Activated naive CD4-positive, alpha-beta T cell (primary cell): ENCODE data around the gene AADACL2.
"Not testable (repeated sequence)": the region's sequence is repeated elsewhere in the genome, so short reads cannot be mapped to it uniquely, and the experiment has no call there.

ENCODE experiments used
- DNase-seq, 4 experiments: peaks; one replicate each; lab custom pipeline; 2025; lab: John Stamatoyannopoulos, UW

The AADACL2 gene, protein sequence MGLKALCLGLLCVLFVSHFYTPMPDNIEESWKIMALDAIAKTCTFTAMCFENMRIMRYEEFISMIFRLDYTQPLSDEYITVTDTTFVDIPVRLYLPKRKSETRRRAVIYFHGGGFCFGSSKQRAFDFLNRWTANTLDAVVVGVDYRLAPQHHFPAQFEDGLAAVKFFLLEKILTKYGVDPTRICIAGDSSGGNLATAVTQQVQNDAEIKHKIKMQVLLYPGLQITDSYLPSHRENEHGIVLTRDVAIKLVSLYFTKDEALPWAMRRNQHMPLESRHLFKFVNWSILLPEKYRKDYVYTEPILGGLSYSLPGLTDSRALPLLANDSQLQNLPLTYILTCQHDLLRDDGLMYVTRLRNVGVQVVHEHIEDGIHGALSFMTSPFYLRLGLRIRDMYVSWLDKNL

DNA sequence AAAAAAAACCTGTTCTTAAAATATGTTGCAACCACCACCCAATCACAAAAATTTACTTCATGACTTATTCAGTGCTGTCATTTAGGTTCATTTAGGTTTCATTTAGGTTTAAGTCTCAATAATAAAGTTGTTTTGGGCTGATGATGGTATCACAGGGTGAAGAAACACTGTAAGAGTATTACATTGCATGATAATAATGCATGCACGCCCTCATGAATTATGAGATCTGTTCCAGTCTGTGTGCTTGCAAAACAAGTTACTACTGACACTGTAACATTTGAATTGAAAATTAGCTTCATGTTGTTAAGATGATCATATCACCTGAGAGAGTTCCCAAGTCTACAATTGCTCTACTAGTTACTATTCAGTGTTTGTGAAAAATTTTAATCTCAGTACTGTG, at the start of gene AADACL2:
Gene AADACL2, plus strand, starts transcription at position 315 of the 400 bp plus-strand sequence. CDS start 109 bp downstream, outside the sequence.
- no peak for DNase-seq

DNA sequence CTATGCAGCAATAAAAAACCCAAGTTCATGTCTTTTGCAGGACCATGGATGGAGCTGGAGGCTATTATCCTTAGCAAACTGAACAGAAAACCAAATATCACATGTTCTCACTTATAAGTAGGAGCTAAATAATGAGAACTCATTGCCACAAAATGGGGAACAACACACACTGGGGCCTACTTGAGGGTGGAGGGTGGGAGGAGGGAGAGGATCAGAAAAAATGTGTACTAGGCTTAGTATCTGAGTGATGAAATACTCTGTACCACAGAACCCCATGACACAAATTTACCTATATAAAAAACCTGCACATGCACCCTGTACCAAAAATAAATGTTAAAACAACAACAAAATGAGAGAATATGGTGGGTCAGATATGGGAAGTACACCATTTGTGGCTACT, 49.6 kb upstream of the AADACL2 start:
- no peak for DNase-seq

DNA sequence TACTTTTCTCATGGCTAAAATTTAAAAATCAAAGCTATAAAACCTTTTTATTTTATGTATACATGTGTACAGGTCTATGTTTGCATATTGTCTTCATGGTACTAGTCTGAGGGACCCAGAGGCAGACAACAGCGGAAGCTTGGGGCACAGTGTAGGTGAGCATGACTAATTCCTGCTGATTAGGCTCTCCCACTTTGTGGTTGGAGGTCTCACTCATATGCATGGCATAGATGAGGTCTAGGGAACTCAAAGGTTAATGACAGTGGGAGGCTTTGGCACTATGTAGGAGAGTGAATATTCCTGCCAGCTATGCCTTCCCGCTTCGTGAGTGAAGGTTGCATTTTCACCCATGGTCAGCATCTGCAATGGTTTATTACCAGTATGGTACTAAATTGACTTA, 47.5 kb upstream of the AADACL2 start:
- DNase-seq = no peak

DNA sequence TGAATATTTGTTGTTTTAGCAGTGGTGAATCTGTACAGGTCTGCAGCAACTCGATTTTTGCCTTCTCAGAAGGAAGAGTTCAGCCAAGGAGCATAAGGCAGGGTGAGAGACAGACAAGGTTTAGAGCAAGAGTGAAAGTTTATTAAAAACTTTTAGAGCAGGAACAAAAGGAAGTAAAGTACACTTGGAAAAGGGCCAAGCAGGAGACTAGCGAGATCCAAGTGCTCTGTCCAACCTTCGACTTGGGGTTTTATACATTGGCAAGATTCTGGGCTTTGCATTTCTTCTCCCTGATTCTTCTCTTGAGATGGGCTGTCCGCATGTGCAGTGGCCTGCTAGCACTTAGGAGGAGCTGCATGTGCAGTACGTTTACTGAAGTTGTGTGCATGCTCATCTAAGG, 46.7 kb upstream of the AADACL2 start:
- no peak for DNase-seq

DNA sequence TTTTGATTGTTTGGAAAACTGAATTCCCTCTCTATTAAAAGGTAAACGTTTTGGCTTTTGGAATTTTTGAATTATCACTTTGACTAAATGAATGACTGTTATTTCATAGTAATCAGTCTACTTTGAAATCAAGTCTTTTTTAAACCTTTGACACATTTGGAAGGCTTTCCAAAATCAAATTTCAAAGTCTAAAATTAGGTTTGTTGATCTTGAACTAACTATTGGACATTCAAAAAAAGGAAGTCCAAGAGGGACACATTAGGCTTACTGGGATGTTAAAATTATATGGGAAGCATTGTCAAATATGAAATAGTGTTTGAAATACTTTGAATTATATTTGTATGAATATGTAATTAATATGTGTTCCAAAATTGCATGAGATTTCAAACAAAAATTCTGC, 45.2 kb upstream of the AADACL2 start:
- no peak for DNase-seq

DNA sequence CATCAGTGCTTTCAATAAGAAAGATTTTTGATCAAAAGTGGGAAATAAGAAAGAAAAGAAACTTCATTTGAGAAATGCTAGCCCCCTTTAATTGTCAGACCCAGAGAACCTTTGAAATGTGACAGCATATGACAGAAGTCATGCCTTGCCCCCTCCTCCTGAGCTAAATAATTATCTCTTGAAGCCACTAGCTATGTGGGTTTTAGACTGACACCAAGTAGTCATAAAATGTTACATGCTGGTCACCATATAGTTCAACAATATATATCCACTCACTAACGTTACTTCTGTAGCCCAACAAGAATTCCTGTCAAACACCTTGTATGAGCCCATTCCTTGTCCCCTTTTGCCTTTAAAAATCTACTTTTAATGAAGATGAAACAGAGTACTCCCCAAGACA, 43.1 kb upstream of the AADACL2 start:
- no peak for DNase-seq

DNA sequence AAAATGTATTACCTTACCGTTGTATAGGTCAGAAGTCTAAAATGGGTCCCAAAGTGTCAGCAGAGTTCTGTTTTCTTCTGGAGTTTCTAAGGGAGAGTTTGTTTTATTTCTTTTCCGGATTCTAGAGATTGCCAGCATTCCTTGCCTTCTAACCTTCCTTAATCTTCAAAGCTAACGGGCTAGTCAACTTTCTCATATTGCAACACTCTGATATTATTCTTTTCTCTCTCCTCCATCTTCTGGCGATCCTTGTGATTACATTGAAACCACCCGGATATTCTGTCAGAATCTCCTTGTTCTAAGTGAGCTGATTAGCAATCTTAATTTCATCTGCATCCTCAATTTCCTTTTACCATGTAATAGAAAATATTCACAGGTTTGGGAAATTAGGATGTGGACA, 36.2 kb upstream of the AADACL2 start:
- DNase-seq = no peak

DNA sequence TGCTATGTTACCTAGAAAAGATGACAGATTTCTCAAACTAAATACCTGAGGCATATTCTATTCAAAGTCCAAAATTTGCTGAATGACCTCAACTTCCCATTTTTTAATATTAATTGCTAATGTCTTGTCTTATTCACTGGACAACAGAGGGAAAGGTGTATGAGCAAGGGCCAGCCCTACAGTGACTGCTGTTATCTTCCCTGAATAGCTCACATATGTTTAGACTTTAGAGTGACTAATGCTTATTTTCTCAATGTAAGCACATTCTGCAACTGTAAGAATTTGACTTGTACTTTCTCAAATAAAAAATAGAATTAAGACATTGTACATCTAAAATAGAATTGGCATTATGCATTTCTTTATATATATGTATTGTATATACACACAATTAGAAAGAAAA, 26.5 kb upstream of the AADACL2 start:
- no peak for DNase-seq

DNA sequence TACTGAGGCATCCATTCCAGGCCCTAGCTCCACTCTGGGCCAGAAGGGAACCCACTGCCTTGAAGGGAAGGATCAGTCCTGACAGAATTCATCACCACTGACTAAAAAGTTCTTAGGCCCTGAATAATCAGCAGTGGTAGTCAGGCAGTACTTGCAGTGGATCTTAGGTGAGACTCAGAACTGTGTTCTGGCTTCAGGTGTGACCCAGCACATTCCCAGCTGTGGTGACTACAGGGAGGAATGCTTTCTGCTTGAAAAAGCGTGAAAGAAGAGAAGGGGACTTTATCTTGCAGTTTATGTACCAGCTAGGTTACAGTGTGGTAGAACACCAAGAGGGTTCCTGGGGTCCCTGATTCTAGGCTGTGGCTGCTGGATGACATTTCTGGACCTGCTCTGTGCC, 24.9 kb upstream of the AADACL2 start:
- DNase-seq = no peak

DNA sequence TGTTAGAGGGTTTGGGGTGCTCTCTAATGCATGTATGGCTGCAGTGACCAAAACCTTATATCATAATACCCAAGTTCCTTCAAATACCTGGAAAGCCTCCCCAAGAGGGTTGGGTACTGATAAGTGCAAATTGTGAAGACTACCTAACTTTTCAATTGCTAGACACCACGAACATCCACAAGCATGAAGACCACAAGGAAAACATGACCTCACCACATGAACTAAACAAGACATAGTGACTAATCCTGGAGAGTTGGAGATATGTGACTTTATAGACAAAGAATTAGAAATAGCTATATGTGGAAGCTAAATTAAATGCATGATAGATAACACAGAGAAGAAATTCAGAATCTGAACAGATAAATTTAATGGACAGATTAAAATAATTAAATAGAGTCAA, 23.9 kb upstream of the AADACL2 start:
- no peak for DNase-seq

DNA sequence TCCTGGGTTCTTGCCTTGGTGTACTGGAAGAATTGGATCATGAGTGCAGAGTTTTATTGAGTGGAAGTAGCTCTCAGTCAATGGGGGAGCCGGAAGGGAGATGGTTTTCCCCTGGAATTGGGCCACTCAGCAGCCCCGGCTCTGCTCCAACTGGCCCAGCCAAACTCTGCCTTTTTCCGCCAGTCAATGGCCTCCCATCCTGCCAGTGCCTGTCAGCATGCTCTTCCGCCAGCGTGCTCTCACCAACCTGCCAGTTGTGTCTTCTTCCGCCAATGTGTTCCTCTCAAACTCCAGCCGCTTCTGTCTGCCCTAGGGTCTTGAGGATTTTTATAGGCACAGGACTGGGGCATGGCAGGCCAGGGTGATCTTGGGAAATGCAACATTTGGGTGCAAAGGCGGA, 12.4 kb upstream of the AADACL2 start:
- DNase-seq = no peak

DNA sequence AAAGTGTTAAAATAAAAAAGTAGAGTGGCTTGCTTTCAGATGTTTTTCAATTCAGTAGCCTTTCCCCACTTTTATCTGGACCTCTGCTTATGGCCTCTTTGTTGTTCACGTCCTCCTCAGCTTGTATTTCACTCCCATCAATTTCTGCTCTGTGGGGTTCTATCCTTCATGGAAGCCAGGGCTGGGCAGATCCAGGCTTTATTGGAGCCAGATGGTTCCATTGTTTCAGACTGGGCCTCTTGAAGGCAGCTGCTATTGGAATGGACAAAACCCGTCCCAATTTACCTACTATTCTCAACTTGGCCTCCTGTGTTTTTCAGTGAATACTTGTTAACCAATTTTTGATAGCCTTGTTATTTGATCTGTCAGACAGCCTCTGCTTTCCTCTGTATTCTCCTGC, 10.9 kb upstream of the AADACL2 start:
- DNase-seq = no peak

DNA sequence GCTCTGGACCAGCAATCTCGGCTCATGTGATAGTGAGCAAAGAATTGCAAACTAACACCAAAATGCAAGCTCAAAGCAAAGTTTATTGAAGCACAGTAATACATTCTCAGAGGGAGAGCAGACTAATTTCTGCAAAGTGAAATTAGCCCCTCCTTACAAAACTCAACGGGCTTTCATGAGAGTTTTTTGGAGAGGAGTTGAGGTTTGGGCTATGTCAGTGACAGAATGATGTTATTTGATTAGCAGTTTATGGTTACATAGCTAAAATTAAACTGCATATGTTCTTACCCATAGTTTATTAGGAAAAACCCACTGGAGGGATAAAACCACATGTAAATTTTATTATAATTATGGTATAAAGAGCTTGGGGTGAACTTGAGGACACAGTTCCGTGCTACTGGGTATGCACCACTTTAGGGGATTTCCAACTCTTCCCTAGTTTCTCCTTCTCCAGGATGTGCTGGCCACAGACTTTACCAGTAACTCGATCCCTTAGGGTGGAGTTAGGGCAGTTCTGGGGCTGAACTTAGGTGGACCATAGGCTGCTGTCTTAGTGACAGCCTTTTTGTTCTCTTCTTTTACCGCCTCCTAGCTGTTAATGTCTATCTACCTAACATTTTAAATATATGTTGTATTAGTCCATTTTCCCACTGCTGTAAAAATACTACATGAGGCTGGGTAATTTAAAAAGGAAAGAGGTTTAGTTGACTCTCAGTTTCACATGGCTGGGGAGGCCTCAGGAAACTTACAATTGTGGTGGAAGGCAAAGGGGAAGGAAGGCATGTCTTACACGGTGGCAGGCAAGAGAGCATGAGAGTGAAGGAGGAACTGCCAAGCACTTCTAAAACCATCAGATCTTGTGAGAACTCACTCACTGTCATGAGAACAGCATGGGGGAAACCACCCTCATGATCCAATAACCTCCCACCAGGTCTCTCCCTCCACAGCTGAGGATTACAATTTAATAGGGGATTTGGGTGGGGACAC, 8.9 kb upstream of the AADACL2 start:
- no peak for DNase-seq

DNA sequence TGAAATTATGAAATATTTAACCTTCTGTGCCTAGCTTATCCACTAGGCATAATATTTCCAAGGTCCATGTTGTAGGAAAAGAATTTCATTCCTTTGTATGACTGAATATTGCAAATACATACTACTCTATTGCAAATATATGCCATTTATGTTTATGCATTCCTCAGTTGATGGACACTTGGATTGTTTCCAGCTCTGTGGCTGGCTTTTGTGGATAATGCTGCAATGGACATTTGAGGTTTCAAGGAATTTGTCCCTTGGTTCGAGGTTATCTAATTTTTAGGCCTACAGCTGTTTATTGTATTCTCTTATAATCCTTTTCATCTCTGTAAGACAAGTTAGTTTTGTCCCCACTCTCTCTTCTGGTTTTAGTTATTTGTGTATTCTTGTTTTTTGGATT, 7.7 kb upstream of the AADACL2 start:
- no peak for DNase-seq

DNA sequence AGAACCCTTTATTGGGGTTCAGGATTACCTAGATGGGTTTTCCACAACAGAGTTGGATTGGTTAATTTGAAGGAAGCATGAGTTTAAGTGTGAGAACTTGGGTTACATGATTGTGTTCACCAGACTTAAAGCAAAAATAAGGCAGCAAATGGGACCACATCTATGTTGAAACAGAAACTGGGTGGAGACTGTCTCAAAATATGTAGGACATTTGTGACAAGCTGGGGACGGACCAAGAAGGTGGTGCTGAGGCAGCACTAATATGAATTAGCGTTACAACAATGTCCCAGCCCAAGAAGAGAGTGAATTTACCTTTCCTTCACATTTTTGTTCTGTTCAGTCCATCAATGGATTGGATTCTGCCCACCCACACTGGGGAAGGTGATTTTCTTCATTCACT, 866 bp upstream of the AADACL2 start:
- no peak for DNase-seq

DNA sequence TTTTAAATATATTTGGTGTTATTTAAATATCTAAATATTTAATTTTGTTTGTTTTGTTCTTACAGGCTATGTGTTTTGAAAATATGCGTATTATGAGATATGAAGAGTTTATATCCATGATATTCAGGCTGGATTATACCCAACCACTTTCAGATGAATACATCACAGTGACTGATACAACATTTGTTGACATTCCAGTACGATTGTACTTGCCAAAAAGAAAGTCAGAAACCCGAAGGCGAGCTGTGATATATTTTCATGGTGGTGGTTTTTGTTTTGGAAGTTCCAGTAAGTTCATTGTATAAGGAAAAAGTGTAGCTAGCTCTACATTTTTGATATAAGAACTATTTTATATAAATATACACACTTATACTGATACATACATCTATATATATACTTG, 6.9 kb downstream of the AADACL2 start:
- DNase-seq = no peak

DNA sequence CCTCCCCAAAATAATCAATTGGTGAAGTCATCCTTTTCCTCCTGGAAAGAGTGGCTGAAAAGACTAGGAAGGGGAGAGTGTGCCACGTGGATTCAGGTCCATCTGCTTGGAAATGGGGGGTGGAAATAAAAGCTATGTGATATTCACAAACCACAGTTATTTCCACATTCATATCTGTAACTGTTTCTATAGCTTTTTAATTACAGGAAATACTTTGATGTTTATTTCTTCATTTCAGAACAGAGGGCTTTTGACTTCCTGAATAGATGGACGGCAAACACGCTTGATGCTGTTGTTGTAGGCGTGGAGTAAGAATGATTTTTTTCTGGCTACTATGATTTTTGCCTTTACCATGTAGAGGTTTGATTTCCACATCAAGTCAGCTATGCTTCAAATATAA, 10.1 kb downstream of the AADACL2 start:
- DNase-seq = no peak

DNA sequence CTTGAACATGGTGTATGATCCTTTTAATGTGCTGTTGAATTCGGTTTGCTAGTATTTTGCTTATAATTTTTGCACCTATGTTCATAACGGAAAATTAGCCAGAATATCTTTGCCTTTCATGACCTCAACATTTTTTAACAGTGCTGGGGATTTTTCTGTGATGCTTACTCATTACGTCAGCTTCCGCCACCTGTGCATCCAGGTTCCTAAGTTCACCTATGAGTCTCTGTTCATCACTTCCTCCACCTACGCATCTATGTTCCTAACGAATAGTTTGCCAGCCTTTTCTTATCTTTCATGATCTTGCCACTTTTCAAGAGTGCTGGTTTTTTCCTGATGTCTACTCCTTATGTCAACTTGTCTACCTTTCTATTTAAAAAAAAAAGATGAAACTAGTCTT, 16.5 kb downstream of the AADACL2 start:
- no peak for DNase-seq

DNA sequence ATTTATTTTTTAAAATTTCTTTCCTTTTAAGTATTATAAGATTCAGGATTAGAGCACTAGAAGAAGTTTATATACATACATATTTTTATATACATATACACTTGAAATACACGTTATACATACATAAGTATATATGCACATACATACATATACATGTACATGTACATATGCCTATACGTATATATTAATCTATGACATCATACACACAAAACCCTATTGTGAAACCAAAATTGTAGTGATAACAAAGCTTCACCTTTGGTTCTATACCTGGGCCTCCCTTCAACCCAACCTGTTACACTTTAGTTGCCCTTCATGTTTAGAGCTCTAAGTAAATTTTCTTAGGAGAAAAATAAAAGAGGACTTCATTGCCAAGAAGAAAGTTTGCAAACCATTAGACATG, 17.0 kb downstream of the AADACL2 start:
- DNase-seq = no peak

DNA sequence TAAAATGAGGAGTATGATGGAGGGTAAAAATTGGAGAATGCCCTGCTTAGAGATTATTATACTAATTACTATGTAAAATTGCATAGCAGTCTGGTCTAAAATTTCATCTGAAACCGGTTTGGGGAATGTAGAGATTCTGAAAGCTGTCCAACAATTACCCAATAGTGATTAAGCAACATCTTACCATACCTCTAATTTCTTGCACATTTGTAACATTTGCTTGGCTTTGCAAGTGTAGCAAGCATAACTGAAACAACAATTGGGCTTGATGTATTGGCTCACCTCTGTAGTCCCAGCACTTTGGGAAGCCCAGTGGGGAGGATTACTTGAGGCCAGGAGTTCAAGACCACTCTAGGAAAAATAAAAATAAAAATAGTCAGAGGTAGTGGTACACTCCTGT, 17.4 kb downstream of the AADACL2 start:
- DNase-seq = no peak

DNA sequence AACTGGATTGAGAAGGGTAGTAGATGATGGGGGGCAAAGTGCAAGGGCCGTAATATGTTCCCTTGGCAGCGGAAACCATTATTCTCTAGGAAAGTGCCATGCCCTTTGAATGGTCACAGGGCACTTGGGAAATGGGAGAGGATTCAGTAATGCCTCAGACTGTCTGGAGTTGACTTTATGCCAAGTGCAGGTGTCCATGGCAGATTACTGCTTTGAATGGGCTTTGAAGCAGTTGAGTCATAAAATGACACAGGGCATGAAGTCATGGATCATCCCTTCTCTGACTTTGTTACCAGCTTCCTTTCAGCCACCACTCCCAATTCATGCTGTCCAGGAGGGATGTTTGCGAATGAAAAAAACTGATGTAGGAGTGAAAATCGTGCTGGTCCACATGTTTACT, 20.1 kb downstream of the AADACL2 start:
- DNase-seq = no peak

DNA sequence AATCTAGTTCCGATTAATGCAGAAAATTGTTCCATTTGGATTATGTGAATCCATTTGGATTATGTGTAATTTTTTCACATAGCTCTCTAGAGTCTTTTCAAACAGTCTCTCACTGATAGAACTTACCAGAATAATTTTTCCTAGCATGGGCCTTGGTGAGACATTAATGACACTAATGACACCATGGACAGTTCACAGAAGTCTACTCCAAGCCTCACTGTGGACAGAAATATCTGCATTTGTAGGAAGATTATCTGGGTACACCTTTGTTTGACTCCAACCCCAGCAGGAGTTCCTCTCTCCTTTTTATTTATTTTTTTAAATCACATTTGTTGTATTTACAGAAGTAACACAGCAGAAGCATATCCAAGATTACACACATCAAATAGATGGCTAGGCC, 27.9 kb downstream of the AADACL2 start:
- DNase-seq = no peak

DNA sequence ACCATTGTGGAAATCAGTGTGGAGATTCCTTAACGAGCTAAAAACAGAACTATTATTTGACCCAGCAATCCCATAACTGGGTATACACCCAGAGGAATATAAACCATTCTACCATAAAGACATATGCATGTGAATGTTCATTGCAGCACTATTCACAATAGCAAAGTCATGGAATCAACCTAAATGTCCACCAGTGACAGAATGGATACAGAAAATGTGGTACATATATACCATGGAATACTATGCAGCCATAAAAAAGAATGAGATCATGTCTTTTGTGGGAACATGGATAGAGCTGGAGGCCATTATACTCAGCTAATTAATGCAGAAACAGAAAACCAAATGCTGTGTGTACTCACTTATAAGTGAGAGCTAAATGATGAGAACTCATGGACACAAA, 31.0 kb downstream of the AADACL2 start:
- not testable (repeated sequence) for DNase-seq
